ENCODE measurements around the gene PHF1.
A peak's percentile ranks its signal among the peaks of the same experiment; 100 is the strongest.

The PHF1 gene

GRCh38 chr6:33427585-33428223 is 16.9 kb downstream of the PHF1 start:
- peaks cover 45% of the 10 kb centered on the region for H3K4me1 ChIP-seq (ENCODE audit: low read length)
- TF ChIP-seq EZH2phosphoT487 (IDR thresholded peaks at IDR 0.05; ENCODE audit: low read depth) (no peak), CTCF (IDR thresholded peaks at IDR 0.05; ENCODE audit: low read depth, low read length) (0 out of 2 replicates have a peak, but pooled peaks have one; percentile 6)
- H3K4me3 ChIP-seq (ENCODE audit: low read length) = peak overlapping the region; percentile 82
- H2AFZ ChIP-seq (ENCODE audit: low read depth, low read length) = no peak overlapping the region
- no peaks in the 10 kb centered on the region for H3K79me2 ChIP-seq (ENCODE audit: low read length)
- H3K9ac ChIP-seq (ENCODE audit: low read length) = peak overlapping the region; percentile 56; the same call in 1 of the 2 replicates
- H3K9me3 ChIP-seq (ENCODE audit: insufficient read depth, low read length) = no peaks in the 10 kb centered on the region
- H4K20me1 ChIP-seq (ENCODE audit: insufficient read depth, low read length) = no peaks in the 10 kb centered on the region
- H3K36me3 ChIP-seq (replicated peaks; ENCODE audit: low read depth, low read length) = no peaks in the 10 kb centered on the region
- no peaks in the 10 kb centered on the region for H3K27me3 ChIP-seq (ENCODE audit: low read depth, low read length)
- H3K4me2 ChIP-seq (ENCODE audit: low read length) = peak overlapping the region; percentile 92
- H3K27ac ChIP-seq (ENCODE audit: low read length) = no peak overlapping the region

GRCh38 chr6:33428224-33428965 is 17.6 kb downstream of the PHF1 start:
- no peak for TF ChIP-seq EZH2phosphoT487 (IDR thresholded peaks at IDR 0.05; ENCODE audit: low read depth)
- TF ChIP-seq CTCF (IDR thresholded peaks at IDR 0.05; ENCODE audit: low read depth, low read length) = peak; percentile 18; the same call in 1 of the 2 replicates
- Histone ChIP-seq H2AFZ (ENCODE audit: low read depth, low read length) (no peak overlapping the region), H3K9ac (ENCODE audit: low read length) (peak overlapping the region; percentile 56), H4K20me1 (ENCODE audit: insufficient read depth, low read length) (no peaks in the 10 kb centered on the region), H3K4me2 (ENCODE audit: low read length) (peak overlapping the region; percentile 92), H3K9me3 (ENCODE audit: insufficient read depth, low read length) (no peaks in the 10 kb centered on the region), H3K4me3 (ENCODE audit: low read length) (peak overlapping the region; percentile 82), H3K27me3 (ENCODE audit: low read depth, low read length) (no peaks in the 10 kb centered on the region), H3K4me1 (ENCODE audit: low read length) (peaks cover 45% of the 10 kb centered on the region), H3K36me3 (replicated peaks; ENCODE audit: low read depth, low read length) (no peaks in the 10 kb centered on the region), H3K79me2 (ENCODE audit: low read length) (no peaks in the 10 kb centered on the region), H3K27ac (ENCODE audit: low read length) (no peak overlapping the region)

- no peak overlapping the region for H2AFZ ChIP-seq (ENCODE audit: low read depth, low read length)
- no peaks in the 10 kb centered on the region for H3K79me2 ChIP-seq (ENCODE audit: low read length)
- no peaks in the 10 kb centered on the region for H3K36me3 ChIP-seq (replicated peaks; ENCODE audit: low read depth, low read length)
- H3K4me1 ChIP-seq (ENCODE audit: low read length) = peaks cover 45% of the 10 kb centered on the region
- H3K27ac ChIP-seq (ENCODE audit: low read length) = no peak overlapping the region
- H4K20me1 ChIP-seq (ENCODE audit: insufficient read depth, low read length) = no peaks in the 10 kb centered on the region
- no peaks in the 10 kb centered on the region for H3K9me3 ChIP-seq (ENCODE audit: insufficient read depth, low read length)
- H3K9ac ChIP-seq (ENCODE audit: low read length) = peak overlapping the region; percentile 56; the same call in 1 of the 2 replicates
- peak overlapping the region; percentile 82 for H3K4me3 ChIP-seq (ENCODE audit: low read length)
- H3K4me2 ChIP-seq (ENCODE audit: low read length) = peak overlapping the region; percentile 92
- no peaks in the 10 kb centered on the region for H3K27me3 ChIP-seq (ENCODE audit: low read depth, low read length)
- TF ChIP-seq CTCF (IDR thresholded peaks at IDR 0.05; ENCODE audit: low read depth, low read length) = no peak
- TF ChIP-seq EZH2phosphoT487 (IDR thresholded peaks at IDR 0.05; ENCODE audit: low read depth) = no peak
Measured at GRCh38 chr6:33428966-33429749, 18.3 kb downstream of the PHF1 start.

GRCh38 chr6:33429750-33430052 is 18.9 kb downstream of the PHF1 start:
- H3K9me3 ChIP-seq (ENCODE audit: insufficient read depth, low read length) = no peaks in the 10 kb centered on the region
- no peaks in the 10 kb centered on the region for H4K20me1 ChIP-seq (ENCODE audit: insufficient read depth, low read length)
- TF ChIP-seq CTCF (IDR thresholded peaks at IDR 0.05; ENCODE audit: low read depth, low read length) (no peak), EZH2phosphoT487 (IDR thresholded peaks at IDR 0.05; ENCODE audit: low read depth) (no peak)
- H3K9ac ChIP-seq (ENCODE audit: low read length) = no peak overlapping the region
- H3K36me3 ChIP-seq (replicated peaks; ENCODE audit: low read depth, low read length) = no peaks in the 10 kb centered on the region
- H3K4me1 ChIP-seq (ENCODE audit: low read length) = peaks cover 40% of the 10 kb centered on the region
- H2AFZ ChIP-seq (ENCODE audit: low read depth, low read length) = no peak overlapping the region
- H3K27me3 ChIP-seq (ENCODE audit: low read depth, low read length) = no peaks in the 10 kb centered on the region
- no peak overlapping the region for H3K27ac ChIP-seq (ENCODE audit: low read length)
- H3K4me2 ChIP-seq (ENCODE audit: low read length) = no peak overlapping the region
- H3K79me2 ChIP-seq (ENCODE audit: low read length) = no peaks in the 10 kb centered on the region
- H3K4me3 ChIP-seq (ENCODE audit: low read length) = no peak overlapping the region

All from OCI-LY3 (cell line).